OCI-M1 (cell line): Measurements from ENCODE around the gene TFPT.
A peak's percentile ranks its signal among the peaks of the same experiment; 100 is the strongest.

Source experiments
- DNase-seq: peaks from one replicate; lab custom pipeline; 2025; lab: John Stamatoyannopoulos, UW

Gene TFPT

DNA sequence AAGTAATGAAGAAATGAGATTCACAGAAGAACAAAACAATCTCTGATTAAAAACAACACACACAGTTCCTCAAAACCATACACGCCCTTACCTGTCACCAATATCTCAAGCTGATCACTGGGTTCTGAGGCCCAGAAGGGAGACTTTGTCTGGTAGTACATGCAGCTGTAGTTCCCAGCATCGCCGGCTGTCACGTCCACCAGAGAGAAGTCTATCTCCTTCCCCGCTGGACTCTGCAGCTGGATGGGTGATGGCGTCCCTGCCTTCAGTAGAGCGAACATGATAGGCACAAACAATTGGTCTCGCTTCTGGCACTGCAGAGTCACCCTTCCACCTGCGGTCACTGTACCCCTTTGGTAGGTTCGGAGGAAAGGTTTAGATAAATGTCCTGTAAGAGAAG is 41.6 kb downstream of the TFPT start:
- no peak for DNase-seq

DNA sequence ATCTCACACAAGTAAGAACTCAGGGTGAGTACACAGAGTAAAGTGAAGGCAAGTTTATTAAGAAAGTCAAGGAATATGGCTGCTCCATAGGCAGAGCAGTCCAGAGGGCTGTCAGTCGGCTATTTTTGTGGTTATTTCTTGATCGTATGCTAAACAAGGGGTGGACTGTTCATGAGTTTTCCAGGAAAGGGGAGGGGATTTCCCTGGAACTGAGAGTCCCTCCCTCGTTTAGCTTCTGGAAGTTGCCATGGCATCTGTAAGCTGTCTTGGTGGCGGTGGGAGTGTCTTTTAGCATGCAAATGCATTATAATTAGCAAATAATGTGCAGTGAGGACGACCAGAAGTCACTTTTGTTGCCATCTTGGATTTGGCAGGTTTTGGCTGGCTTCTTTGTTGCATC is 46.0 kb downstream of the TFPT start:
- DNase-seq: peak; percentile 25

DNA sequence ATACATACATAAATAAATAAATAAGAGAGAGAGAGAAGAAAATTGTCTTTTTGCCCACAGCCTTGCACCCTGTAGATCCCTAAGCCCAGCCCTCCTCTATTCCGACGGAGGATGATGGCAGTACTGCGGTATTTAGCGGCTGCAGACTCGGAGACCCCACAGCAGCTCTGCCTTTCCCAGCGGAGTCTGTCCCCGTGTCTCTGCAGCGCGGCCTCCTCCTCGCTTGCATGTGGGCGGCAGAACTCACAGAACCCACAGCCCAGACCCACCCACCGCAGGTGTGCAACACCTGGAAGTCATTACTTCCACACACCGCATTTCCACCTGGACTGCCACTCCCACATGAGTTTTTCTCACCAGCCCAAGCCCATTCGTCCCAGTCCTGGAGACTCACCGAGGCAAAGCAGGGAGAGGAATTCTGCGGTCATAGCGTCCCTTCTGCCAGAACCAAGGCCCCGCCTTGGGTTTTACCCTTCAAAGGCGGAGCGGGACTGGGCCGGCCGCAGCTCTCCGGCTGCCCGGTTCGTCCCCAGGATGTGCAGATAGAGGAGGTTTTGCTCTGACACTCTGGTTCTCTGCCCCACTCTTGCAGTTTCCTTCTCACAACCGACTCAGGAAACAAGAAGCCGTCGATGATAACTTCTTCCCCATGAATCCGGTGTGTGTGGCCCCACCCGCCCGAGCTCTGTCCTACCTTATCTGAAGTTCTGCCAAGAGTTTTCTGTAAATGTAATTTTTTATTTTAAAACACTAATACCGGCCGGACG is 51.9 kb downstream of the TFPT start, which contains the start of gene VSTM1:
Gene VSTM1, minus strand, starts transcription at position 548 of the 767 bp plus-strand sequence. Its CDS starts 120 bp downstream, at position 428.
- DNase-seq: no peak

DNA sequence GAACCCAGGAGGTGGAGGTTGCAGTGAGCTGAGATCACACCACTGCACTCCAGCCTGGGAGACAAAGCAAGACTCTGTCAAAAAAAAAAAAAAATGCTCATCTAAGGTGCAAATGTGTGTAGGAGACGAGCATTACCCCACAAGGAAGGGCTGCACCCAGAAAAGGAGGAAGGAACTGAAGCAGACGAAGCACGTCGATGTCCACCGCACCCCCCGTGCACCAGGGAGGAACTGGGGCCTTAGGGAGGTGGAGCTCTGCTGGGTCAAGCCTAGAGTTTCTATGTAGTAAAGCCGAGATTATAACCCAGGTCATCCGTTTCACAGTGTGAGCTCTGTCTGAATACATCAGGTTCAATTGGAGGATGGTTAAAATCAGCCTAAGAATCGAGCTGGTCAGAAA is 52.8 kb downstream of the TFPT start:
- no peak for DNase-seq
